Activated CD4-positive, alpha-beta T cell treated with anti-CD3 and anti-CD28 coated beads for 48 hours (primary cell): Measurements from ENCODE around the gene GATAD2A.

ENCODE experiments used
- DNase-seq: peaks from one replicate; pipeline ENCODE4 v3.0.0-alpha.2; 2020

GATAD2A gene

DNA sequence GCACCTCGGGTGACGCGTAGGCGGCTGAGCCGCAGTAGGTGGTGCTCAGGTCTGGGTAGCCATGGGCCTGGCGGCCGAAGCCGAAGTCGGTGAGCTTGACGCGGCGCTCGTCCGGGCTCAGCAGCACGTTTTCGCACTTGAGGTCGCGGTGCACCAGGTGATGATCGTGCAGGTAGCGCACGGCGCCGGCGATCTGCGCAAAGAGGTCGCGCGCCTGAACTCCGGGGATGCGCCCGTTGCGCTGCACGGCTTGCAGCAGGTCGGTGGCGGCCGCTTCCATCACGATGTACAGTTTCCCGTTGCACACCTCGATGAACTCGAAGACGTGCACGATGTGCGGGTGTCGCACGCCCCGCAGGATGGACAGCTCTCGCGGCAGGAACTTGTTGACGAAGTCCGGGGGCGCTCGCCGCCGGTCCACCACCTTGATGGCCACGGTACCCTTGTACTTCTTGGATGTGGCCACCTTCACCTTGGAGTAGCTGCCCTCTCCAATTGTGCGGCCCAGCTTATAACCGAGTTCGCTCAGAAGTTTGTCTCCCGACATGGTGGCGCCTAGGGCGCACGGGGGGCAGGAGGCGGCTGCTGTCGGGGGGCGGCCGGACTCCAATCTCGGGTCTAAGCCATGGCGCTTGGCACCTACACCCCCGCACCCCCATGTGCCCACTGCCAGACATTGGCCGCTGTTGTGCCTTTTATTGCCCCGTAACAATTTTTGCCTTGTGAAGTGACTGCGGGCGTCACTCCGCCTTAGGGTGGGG is 109.6 kb downstream of the GATAD2A start, which contains the start of gene TSSK6:
Gene TSSK6 (minus strand): TSS at position 668 of the 761 bp plus-strand sequence. CDS start 121 bp downstream, at position 547.
- no peak for DNase-seq

DNA sequence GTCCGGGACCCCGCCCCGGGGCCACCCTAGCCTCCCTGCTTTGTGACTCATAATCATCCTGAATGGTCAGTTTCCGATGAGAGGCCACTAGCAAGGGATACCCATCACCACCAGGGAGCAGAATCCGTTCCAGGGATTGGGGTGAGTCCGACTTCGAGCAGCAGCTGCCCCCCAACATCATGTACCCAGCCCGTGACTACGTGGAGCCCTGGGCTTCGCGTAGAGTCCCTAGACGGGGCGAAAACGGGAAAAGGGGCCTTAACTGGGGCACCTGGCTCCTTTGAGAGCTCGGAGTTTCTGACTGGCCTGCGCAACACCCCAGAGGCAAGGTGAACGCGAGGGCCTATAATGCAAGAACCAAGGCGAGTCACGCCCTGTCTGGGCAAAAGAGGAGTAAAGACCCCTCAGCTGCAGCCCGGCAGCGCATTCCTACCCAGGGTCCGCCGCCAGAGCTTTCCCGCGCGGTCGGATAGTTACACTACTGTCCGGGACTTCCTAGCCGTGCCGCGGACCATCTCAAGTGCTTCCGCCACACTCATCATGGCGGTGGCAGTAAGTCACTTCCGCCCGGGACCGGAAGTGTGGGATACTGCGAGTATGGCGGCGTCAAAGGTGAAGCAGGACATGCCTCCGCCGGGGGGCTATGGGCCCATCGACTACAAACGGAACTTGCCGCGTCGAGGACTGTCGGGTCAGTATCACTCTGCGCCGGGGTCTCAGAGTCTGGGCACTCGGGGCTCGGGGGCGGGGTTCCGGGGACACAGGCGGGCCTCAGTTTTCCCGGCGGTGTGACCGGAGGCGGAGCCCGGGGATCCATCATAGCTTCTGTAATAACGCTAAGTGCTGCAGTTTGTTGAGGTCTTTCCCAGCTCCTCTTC is 110.4 kb downstream of the GATAD2A start, which contains the start of gene NDUFA13:
Gene NDUFA13 (plus strand): TSS at position 584 of the 878 bp plus-strand sequence. CDS start 14 bp downstream, at position 598.
- peak; percentile 95 for DNase-seq

DNA sequence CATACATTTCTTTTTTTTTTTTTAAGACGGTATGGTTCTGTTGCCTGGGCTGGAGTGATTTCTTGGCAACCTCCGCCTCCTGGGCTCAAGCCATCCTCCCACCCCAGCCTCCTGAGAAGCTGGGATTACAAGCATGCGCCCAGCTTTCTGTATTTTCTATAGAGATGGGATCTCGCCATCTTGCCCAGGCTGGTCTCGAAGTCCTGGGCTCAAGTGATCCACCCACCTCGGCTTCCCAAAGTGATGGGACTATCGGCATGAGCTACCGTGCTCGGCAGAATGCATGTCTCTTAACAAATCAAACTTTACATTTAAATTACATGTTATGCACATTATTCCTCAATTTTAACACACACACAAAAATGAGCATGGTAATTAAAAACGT is 111.8 kb downstream of the GATAD2A start:
- DNase-seq, result no peak

DNA sequence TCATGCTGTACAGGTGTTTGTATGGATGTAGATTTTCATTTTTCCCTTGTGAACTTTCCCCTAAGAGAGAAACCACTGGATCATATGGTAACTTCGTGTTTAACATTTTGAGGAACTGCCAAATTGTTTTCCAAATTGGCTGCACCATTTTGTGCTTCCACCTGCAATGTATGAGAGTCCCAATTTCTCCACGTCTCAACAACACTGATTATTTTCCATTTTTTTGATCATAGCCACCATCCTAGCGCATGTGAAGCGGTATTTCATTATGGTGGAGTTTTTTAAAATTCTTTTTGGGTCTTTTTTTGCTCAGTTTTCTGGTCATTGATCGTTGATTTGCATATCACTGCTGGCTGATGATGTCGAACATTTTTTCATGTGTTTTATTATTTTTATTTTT is 115.5 kb downstream of the GATAD2A start:
- no peak for DNase-seq

DNA sequence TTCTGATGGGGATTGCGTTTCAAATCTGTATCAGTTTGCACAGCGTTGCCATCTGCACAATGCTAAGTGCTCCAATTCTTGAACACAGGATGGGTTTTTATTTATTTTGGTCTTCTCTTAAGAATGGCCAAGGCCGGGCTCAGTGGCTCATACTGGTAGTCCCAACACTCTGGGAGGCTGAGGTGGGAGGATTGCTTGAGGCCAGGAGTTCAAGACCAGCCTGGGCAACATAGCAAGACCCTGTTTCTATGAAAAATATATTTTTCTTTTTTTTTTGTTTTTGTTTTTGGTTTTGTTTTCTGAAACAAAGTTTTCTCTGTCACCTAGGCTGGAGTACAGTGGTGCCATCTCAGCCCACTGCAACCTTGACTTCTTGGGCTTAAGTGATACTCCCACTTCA is 117.7 kb downstream of the GATAD2A start:
- DNase-seq, result no peak

DNA sequence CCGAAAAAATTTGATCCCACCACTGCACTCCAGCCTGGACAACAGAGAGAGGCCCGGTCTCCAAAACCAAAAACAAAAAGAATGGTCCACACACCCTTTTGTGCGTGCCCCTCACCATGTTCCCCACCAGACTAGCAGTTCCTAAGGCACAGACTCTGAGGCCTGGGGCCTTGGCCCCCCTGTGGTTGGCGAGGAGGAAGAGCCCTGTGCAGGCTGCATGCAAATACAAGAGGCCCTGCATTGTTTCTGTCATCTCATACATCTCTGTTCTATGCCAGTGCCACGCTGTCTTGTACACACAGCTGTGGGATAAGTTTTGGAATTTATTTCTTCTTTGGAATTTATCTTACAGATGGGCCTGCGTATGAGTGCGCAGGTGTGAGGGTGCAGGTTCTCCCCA is 118.6 kb downstream of the GATAD2A start:
- no peak for DNase-seq

DNA sequence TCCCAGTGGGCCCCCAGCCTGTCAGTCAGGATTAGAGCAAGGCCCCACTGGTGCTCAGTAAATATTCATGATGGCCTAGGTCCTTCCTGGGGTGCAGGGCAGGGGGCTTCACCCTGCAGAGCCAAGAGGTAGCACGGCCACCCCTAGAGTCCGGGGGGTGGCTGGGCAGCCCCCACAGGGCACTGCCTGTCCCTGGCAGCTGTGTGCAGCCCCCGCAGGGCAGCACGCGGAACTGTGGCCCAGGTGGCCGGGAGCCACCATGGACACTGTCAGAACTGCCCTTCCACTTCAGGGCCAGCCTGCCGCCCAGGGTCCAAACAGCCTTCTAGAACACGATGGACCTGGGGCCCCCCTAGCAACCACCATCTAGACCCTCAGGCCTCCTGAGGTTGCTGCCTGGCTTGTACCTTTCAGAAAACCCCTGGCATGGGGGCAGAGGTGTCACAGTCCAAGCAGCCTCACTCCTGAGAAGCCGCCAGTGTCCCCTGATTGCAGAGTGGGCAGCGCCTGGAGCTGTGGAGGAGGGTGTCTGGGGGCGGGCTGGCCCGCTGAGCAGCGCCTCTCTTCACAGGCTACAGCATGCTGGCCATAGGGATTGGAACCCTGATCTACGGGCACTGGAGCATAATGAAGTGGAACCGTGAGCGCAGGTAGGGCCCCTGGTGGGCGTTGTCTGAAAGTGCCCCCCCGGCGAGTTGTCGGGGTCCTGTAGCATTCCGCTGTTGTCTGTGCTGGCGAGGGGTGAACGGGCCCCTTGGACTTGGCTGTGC is 120.3 kb downstream of the GATAD2A start:
- DNase-seq, result no peak

DNA sequence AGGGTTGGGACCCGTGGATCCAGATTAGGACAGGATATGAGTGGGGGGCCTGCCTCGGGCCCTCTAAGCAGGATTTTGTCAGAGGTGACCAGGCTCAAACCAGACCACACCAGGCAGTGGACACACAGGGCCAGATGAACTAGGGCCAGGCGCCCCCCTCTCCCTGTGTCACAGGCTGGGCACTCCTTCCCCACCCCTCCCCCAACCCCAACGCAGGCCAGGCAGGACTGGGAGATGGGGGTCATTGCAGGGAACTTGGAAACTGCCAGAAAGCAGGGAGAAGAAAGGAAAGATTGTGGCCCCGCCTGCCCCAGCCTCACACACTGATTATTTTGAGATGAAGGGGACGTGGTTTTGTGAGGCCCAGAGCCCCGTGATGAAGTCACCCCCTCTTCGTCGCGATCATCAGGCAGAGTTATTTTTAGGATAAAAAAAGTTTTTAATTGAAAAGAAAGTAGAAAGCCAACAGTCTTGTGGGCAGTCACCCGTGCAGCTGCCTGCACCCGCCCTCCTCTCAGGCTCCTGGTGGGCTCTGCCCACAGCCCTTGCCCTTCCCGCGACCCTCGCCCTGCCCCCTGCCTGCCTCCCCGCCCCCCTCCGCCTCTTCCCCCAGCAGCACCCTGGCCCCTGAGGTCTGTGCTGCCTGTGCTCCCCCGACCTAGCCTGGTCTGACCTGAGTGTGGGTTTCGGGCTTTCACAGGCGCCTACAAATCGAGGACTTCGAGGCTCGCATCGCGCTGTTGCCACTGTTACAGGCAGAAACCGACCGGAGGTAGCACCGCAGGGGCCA is 121.3 kb downstream of the GATAD2A start:
- no peak for DNase-seq

DNA sequence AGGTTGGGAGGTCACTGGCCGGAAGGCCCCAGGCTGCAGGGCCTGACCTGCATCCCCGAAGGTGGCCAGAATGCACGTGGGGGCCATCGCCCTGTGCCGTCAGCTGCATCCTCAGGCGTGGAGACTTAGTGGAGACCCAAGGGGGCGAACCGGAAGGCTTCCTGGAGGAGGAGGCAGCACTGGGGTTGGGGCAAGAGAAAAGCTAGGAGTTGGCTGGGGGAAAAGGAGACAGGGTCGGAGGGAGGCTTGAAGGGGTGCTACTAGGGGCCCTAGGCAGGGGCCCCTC is 121.8 kb downstream of the GATAD2A start:
- DNase-seq, result no peak

DNA sequence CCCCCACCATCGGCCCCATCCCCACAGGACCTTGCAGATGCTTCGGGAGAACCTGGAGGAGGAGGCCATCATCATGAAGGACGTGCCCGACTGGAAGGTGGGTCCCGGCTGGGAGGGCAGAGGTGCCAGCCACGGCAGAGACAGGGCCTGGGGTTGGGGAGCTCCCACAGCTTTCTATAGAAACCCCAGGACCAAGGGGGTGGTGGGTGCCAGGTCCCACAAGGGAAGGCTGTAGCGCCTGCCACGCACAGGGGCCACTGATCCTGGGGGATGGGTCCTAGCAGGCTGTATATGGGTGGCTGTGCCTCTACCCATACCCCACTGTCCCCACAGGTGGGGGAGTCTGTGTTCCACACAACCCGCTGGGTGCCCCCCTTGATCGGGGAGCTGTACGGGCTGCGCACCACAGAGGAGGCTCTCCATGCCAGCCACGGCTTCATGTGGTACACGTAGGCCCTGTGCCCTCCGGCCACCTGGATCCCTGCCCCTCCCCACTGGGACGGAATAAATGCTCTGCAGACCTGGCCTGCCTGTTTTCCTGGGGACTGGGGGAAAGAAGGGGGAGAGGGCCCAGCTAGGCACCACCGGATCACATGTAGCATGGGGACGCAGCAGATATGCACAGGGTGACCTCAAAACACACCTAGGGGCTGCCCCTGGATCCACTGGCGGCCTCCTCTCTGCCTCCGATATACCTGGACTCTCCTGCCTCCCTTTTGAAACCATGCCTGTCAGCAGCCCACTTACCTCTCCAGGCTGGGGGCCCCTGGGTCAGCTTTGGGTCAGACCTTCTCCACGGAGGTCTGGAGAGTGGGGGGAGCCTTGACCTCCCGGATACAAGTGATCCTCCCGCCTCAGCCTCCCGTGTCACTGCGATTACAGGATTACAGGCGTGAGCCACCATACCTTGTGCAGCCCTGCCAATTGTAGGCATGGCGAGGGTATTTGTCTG is 122.5 kb downstream of the GATAD2A start:
- DNase-seq, result no peak

DNA sequence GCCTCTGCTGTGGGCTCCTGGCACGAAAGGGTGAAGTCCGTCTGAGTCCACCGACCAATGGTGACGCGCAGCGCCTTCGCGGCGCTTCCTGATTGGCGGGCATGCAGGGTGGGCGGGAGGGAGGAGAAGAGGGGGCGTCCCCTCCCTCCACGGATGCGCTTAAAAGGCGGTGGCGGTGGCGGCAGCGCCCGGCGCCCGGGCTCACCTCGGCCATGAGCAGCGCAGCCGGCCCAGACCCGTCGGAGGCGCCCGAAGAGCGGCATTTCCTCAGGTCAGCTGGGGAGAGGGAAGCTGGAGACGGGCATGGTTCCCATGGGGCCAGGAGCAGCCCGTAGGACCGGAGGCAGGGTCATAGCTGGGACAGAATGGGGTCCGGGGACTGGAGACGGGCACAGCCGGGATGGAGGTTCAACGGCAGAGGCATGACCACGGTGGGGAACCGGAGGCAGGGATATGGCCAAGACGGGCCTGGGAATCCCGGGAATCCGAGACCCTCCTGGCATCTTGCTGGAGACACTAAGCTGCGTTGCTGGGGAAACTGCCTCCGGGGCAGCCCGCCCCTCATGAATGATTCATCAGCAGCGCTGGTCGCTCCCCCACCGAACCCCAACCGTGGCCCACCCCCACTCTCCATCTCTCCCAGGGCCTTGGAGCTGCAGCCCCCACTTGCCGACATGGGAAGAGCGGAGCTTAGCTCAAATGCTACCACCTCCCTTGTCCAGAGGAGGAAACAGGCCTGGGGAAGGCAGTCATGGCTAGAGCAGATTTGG is 123.4 kb downstream of the GATAD2A start, which contains the start of gene YJEFN3:
Gene YJEFN3 (plus strand): TSS at position 191 of the 770 bp plus-strand sequence. CDS start 22 bp downstream, at position 213.
- no peak for DNase-seq

DNA sequence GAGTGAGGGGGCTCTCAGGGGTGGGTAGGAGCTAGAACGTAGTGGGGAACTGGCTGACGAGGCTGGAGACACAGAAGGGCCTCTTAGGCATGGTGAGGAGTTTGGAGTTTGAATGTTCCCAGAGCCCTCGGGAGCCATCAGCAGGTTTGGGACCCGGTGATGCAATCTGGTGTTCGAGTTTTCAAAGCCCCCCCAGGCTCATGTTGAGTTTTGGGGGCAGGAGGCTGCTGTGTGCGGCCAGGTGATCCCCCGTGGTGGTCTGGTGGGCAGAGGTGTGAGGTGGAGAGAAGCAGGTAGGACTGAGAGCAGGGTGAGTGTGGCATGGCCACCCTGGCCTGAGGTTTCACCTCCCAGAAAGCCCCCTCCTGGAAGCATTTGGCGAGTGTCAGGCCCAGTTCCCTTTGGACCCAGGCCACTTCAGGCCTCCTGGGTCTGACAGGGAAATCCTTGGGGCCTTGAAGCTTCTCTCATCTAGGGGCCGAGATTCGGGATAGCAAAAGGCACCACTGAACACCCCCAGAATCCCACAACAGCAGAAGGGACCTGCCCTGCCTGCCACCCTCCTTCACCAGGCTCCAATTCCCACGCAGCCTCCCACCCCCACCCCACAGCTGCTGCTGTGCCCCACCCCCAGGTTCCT is 124.4 kb downstream of the GATAD2A start:
- no peak for DNase-seq

DNA sequence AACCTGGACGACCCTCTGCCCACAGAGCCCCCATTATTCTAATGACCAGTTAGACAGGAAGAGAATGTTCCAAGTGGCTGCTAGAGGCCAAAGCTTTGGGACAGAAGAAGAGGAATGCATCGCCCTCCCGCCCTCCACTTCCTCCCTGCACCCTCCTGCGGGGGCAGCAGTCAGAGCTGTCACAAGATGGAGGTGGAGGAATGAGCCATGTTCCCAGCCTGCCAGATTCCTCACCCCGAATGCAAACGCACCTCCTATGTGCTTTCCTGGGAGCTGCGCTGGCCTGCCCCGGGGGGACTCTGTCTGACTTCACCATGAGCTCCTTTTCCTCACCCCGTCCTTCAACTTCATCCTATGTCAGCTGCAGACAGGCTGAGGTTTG is 124.9 kb downstream of the GATAD2A start:
- no peak for DNase-seq

DNA sequence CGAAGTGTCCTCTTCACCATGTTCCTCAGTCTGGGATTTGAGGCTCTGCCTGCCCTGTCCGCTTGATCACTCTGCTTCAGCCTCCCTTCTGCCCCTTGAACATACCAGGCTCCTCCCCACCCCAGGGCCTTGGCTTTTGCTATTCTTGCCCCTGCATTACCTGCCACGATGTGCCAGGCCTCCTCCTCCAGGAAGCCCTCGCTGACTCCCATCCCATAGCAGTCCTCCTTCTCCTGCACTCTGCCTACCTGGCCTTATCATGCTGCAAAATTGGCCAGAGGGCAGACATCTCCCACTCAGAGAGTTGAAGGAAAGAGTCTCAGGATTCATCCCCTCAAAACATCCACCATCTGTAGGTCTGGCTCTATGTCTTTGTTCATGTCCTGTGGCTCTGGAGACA is 125.4 kb downstream of the GATAD2A start:
- no peak for DNase-seq

DNA sequence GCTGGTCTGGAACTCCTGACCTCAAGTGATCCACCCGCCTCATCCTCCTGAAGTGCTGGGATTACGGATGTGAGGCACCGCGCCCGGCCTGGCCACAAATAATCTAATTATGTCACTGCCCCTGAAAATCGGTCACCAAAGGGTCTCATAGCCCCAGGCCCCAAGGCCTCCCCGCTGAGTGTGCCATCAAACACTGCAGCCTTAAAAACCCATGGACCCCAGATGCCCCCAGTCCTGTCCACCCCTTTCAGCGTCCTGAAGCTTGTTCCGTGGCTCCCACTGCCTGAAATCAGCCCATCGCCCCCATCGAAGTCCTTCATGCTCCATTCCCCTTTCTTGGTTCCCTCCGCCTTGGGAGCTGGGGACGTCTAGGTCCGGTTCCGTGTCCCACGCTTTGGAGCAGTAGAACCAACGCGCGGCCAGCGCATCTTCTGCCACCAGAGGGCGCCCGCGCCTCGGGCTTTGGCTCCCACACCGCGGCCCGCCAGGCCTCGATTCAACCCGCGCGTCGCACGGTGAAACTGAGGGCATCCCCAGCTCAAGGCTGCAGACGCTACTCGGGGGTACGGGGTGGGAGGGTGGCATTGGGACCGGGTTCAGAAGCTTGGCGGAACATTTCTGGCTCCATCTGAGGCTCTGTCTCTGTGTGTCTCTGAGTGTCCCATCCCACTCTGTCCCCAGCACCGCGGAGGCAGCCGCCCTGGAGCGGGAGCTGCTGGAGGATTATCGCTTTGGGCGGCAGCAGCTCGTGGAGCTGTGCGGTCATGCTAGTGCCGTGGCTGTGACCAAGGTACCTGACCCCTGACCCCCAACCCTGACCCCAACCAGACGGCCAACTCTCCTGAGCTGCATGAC is 126.7 kb downstream of the GATAD2A start:
- peak; percentile 90 for DNase-seq

DNA sequence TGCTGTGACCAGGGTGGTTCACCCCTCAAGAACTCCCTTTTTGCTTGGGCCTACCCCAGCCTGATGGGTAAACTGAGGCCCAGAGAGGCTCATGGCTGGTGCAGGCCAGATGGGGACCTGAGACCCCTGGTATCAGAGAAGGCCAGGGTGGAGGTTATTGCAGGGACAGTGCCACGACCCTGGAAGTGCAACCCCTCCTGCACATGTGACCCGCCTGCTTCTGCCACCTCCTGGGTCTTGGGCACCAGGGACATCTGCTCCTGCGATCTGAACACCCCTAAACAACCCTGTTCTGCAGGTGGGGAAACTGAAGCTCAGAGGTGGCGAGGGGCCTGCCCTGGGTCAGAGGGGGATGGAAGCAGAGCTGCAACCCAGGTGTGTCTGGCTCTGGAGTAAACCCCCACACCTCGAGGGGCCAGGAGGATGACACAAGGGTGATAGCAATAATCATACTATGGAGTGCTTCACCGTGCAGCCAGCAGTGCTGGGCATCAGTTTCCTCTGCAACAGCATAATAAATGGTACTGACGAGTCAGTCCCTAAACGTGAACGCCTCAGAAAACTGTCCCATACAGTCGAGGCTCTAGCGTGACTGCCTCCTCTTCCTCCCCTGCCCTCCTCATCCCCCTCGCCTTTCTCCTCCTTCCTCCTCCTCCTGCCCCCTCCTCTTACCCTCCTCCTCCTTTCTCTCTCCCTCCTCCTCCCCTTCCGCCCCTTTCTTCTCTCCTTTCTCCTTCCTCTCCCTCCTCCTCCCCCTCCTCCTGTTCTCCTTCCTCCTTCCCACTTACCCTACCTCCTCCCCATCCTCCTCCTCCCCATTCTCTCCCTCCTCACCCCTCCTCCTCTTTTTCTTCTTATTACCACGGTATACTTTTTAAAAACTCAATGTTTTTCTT is 127.6 kb downstream of the GATAD2A start:
- DNase-seq, result no peak

DNA sequence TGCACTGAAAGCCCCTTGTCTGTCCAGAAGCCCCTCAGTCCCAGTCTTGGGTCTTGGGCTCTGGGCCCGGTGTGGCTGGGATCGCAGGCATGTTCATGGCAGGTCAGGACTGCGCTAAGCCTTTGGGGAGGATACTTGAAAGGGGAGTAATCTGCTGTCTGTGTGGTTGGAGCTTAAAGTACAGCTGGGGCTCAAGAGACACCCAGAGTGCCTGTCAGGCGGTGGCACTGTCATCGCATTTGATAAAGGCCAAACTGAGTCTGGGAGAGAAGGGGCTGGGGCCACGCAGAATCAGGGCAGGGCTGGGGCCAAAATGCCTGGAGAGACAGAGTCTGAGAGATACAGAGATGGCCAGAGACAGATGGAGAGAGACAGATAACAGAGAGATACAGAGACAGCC is 128.4 kb downstream of the GATAD2A start:
- no peak for DNase-seq
